Nephron progenitor cell (in vitro differentiated cells): Measurements from ENCODE around the gene CLIC2.
"Not testable (repeated sequence)": the region's sequence is repeated elsewhere in the genome, so short reads cannot be mapped to it uniquely, and the experiment has no call there.

Source experiments
- DNase-seq: peaks from one replicate; pipeline ENCODE4 v3.0.0; 2021
- H3K27ac Mint-ChIP-seq: 2 replicates; pipeline ENCODE4 v1.8.0; 2021; ENCODE audit warnings: mild to moderate bottlenecking, moderate library complexity, mixed read lengths
- H3K27me3 Mint-ChIP-seq: 2 replicates; pipeline ENCODE4 v1.8.0; 2021; ENCODE audit warnings: mild to moderate bottlenecking, low read depth, mixed read lengths; ENCODE audit not compliant: poor library complexity
- H3K36me3 Mint-ChIP-seq: 2 replicates; pipeline ENCODE4 v1.8.0; 2021; ENCODE audit warnings: low read depth, mixed read lengths
- H3K4me1 Mint-ChIP-seq: 2 replicates; pipeline ENCODE4 v1.8.0; 2021; ENCODE audit warnings: mixed read lengths
- H3K4me3 Mint-ChIP-seq: 2 replicates; pipeline ENCODE4 v1.8.0; 2021; ENCODE audit warnings: mild to moderate bottlenecking, moderate library complexity, mixed read lengths
- H3K9me3 Mint-ChIP-seq: 2 replicates; pipeline ENCODE4 v1.8.0; 2021; ENCODE audit warnings: mild to moderate bottlenecking, moderate library complexity, mixed read lengths
- TF ChIP-seq, protein P1 (sequence below): fragments of 200-600 bp; sonication (generic); IDR thresholded peaks from 2 replicates; pipeline ENCODE4 v1.5.0; 2021; ENCODE audit warnings: antibody characterized with exemption

The CLIC2 gene

DNA sequence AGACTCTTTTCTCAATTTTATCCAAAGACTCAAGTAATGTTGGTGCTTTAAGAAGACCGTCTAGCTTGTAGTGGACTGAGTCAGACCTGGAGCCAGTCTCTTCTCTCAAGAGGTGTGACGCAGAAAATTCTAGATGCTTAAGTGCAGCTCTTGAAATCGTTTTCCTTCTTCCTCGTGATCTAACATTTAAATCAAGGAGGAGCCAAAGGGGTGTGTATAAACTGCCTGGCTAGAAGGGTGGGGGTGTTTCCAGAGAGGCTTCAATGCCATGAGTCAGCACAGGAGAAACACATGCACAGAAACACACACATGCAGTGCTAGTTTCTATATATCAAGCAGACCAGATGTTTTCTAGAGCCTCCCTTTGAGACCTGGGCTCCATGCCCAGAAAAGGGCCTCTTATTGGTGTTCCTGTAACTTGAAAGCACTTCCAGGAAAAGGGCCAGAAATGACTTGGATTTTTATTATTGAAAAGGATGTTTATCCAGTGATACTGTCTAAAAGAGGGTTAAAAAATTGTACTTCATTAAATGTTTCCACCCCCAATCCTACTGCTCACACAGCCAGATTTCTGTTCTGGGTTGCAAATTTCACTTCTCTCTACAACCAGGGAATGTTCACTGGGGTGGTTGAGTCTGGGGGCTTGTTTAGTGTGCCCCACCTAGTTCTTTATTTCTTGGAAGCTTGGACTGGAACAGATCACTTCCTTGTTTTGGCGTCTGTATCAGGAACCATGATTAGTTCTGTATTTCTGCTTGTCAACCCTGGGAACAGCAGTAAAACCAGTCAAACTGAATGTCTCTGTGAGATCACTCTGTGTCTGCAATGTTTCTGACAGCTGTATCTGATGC is at the start of gene CLIC2:
Gene CLIC2, minus strand, starts transcription at position 129 of the 851 bp plus-strand sequence. CDS start 187 bp downstream, outside the sequence.
- TF ChIP-seq, protein P1, sequence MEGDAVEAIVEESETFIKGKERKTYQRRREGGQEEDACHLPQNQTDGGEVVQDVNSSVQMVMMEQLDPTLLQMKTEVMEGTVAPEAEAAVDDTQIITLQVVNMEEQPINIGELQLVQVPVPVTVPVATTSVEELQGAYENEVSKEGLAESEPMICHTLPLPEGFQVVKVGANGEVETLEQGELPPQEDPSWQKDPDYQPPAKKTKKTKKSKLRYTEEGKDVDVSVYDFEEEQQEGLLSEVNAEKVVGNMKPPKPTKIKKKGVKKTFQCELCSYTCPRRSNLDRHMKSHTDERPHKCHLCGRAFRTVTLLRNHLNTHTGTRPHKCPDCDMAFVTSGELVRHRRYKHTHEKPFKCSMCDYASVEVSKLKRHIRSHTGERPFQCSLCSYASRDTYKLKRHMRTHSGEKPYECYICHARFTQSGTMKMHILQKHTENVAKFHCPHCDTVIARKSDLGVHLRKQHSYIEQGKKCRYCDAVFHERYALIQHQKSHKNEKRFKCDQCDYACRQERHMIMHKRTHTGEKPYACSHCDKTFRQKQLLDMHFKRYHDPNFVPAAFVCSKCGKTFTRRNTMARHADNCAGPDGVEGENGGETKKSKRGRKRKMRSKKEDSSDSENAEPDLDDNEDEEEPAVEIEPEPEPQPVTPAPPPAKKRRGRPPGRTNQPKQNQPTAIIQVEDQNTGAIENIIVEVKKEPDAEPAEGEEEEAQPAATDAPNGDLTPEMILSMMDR = no peak
- no peak for DNase-seq
- Mint-ChIP-seq H3K27me3 (peaks cover 7% of the 10 kb centered on the region), H3K4me1 (no peaks in the 10 kb centered on the region), H3K27ac (no peak within 1 kb of the TSS), H3K36me3 (no peaks in the 10 kb centered on the region), H3K4me3 (no peak within 1 kb of the TSS), H3K9me3 (peaks cover 5% of the 10 kb centered on the region)

DNA sequence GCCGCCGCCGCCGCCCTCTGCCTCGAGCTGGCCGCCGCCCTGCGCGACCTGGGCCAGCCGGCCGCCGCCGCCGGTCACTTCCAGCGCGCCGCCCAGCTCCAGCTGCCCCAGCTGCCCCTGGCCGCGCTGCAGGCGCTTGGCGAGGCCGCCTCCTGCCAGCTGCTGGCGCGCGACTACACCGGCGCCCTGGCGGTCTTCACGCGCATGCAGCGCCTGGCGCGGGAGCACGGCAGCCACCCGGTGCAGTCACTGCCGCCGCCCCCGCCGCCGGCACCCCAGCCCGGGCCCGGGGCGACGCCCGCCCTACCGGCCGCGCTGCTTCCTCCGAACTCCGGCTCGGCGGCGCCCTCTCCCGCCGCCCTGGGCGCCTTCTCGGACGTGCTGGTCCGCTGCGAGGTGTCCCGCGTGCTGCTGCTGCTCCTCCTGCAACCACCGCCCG is 48.1 kb upstream of the CLIC2 start:
- H3K4me1 Mint-ChIP-seq, H3K36me3 Mint-ChIP-seq, DNase-seq, H3K27me3 Mint-ChIP-seq, H3K27ac Mint-ChIP-seq, H3K4me3 Mint-ChIP-seq: not testable (repeated sequence)
- peaks cover 12% of the 10 kb centered on the region for H3K9me3 Mint-ChIP-seq

DNA sequence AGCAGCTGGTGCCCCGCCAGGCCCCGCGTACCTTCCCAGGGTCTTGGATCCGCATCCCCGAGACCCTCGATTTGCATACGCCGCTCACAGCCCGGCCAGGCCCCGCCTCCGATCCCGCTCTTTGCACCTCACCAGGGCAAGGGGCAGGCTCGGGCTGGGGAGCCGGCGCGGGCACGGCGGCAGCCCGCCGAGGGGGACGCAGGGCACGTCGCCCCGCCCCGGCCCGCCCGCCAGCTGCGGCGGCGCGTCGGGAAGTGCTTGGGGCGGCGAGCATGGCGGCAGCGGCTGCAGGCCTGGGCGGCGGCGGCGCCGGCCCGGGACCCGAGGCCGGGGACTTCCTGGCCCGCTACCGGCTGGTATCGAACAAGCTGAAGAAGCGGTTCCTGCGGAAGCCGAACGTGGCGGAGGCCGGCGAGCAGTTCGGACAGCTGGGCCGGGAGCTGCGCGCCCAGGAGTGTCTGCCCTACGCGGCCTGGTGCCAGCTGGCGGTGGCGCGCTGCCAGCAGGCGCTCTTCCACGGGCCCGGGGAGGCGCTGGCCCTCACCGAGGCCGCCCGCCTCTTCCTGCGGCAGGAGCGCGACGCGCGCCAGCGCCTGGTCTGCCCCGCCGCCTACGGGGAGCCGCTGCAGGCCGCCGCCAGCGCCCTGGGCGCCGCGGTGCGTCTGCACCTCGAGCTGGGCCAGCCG is 47.6 kb upstream of the CLIC2 start, which contains the start of gene F8A2:
Gene F8A2, plus strand, starts transcription at position 253 of the 686 bp plus-strand sequence. Its CDS starts 20 bp downstream, at position 273.
- not testable (repeated sequence) for DNase-seq, H3K4me1 Mint-ChIP-seq, H3K36me3 Mint-ChIP-seq, H3K27ac Mint-ChIP-seq, H3K4me3 Mint-ChIP-seq, H3K27me3 Mint-ChIP-seq, H3K9me3 Mint-ChIP-seq

DNA sequence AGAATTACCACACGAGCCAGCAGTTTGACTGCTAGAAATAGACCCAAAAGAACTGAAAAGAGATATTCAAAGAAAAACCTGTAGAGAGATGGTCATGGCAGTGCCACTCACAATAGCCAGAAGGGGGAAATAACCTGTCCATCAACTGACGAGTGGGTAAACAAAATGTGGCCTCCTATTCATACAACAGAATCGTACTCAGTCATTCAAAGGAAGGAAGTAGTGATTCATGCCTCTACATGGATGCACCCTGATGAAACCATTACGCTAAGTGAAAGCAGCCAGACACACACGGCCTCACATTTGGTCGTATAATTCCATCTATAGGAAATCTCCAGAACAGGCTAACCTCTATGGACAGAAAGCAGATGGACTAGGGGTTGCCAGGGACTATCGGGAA is 45.4 kb upstream of the CLIC2 start:
- not testable (repeated sequence) for H3K36me3 Mint-ChIP-seq, H3K9me3 Mint-ChIP-seq, H3K27me3 Mint-ChIP-seq, H3K27ac Mint-ChIP-seq, H3K4me1 Mint-ChIP-seq, H3K4me3 Mint-ChIP-seq, DNase-seq

DNA sequence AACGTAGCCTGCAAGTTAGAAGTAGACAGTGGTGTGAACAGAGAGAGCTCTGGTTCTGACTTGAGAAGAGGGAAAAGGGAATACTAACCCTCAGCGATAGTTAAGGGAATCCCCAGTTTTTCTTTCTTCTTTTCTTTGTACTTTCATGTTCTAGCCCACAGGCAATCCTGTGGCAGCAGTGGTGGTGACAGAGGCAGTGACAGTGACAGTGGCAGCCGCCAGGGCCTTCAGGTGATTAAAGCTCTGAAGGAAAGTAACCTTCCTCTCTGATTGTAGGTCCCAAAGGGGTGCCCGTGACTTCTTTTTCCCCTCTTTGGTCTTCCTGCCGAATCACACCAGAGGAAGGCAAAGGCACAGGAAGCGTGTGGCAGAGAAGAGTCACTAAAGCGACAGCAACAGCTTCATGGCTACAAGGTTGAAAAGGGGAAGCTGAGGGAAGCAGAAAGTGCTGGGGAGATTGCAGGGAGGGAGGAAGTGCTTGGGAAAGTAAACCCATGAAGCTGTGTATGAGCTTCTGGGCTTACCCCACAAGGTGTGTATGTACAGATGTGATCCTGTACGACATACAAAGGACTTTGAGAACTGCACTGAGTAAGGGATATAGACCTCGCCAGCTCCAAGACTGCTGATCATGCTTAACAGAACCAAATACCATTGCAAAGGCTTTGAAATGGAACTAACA is 39.5 kb upstream of the CLIC2 start:
- H3K36me3 Mint-ChIP-seq = not testable (repeated sequence)

DNA sequence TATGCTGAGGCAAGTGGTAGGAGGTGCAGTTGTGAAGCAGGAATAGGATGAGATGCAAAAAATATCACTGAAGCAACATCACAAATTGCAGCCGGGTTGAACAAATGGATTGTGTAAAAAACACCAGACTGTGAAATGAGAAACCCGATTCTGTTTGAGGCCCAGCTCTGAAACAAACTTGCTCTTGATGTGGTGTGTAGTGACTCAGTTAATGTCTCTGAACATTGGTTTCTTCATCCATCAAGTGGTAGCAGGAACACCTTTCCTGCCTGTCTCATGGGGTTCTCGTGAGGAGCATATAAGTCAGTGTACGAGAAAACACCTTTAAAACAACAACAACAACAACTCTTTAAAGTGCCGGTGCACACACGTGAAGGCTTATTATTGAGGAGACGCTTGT is 29.3 kb upstream of the CLIC2 start:
- not testable (repeated sequence) for H3K4me1 Mint-ChIP-seq, H3K36me3 Mint-ChIP-seq, H3K27me3 Mint-ChIP-seq, DNase-seq, H3K27ac Mint-ChIP-seq, H3K4me3 Mint-ChIP-seq, H3K9me3 Mint-ChIP-seq

More for the DNA sequence above, 39.5 kb upstream of the CLIC2 start:
- not testable (repeated sequence) for H3K4me3 Mint-ChIP-seq, DNase-seq, H3K27me3 Mint-ChIP-seq, H3K4me1 Mint-ChIP-seq, H3K9me3 Mint-ChIP-seq, H3K27ac Mint-ChIP-seq

DNA sequence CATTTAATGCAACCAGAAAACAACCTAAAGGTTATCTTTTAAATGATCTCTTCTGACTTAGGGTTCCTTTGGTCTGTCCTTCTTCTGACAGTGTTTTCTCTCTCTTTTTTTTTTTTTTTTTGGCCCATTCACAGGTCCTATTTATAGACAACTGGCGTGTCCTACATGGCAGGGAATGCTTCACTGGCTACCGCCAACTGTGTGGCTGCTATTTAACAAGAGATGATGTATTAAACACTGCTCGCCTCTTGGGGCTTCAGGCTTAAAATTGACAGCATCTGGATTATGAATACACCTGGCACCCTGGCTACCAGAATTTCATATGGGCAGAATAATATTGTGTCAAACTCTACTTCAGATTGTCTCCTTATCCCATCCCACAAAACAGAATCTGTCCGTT is 15.0 kb upstream of the CLIC2 start:
- DNase-seq, H3K27me3 Mint-ChIP-seq, H3K4me3 Mint-ChIP-seq, H3K9me3 Mint-ChIP-seq, H3K27ac Mint-ChIP-seq, H3K36me3 Mint-ChIP-seq, H3K4me1 Mint-ChIP-seq: not testable (repeated sequence)

DNA sequence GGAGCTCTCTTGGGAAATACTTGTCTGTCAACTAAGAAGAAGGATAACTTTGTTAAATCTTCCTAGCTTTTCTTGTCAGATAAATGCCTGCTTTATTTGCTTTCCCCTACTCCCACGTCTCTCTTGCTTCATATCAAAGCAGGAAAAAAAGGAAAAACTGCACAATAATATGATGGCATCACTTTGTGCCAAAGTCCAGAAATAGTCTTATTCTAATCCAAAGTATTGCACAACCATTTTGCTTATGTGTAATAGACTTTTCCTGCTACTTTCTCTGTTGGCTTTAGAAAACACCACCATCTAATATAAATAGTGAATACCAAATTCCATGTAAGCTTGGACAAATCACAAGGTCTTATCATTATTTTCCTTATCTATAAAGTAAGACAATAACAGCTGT is 11.3 kb upstream of the CLIC2 start:
- not testable (repeated sequence) for H3K27me3 Mint-ChIP-seq, DNase-seq, H3K9me3 Mint-ChIP-seq, H3K4me1 Mint-ChIP-seq, H3K27ac Mint-ChIP-seq, H3K36me3 Mint-ChIP-seq, H3K4me3 Mint-ChIP-seq

DNA sequence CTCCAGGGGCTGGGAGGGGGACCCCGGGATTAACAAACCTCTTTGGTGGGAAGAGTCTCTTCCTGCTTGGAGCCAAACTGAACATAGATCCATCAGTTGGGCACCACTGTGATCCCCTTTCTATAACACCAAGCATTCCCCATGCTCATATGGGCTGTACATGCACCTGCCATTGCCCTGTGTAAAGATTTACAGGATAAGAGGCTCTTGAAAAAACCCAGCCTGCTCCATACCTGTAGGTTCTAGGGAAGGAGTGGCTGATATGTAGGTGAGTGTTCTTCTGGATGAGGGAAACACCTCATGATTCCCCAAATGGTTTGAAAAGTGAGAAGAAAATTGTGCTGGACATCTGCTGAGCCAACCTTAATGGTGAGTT is 911 bp upstream of the CLIC2 start:
- H3K27ac Mint-ChIP-seq, H3K9me3 Mint-ChIP-seq, H3K36me3 Mint-ChIP-seq, DNase-seq, H3K4me1 Mint-ChIP-seq, H3K4me3 Mint-ChIP-seq, H3K27me3 Mint-ChIP-seq: not testable (repeated sequence)
